Measurements from ENCODE around the gene PMP22. TPM values are rescaled to one million over a fixed set of nuclear protein-coding genes. Genes with fewer than 3 reads are reported as not detected.

The PMP22 gene
- polyA plus RNA-seq, 4 donors = 62.0 to 89.4 (median 78.8) TPM

DNA sequence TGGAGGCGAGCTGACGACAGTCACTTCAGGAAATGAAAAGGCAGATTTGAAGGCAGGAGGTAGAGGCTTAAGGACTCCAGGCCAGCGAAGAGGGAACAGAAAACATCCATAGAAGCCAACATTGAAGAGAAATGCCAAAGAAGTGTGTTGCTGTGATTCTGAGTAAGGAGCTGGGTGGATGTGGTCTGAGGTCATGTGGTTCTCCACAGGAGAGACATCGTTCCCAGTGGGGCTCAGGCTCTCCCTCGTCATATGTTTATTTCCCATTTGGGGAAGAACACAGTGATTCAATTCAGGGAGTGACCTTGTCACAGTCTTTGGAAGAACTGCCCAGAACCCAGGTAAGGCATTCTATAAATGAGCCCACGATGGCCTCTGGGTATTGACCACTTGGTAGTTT is 6.6 kb upstream of the PMP22 start:
- Histone ChIP-seq H3K27ac (ENCODE audit: low read depth in 1 of 3, low read length in 2 of 3) (no peak overlapping the region), H3K27me3 (ENCODE audit: control insufficient read depth in 3 of 3, insufficient read depth in 3 of 3, low read length in 3 of 3) (no peaks in the 10 kb centered on the region), H3K4me3 (ENCODE audit: low read depth in 1 of 3, low read length in 3 of 3) (no peak overlapping the region), H3K36me3 (ENCODE audit: control insufficient read depth in 3 of 3, insufficient read depth in 2 of 3, low read depth in 1 of 3, low read length in 3 of 3) (no peaks in the 10 kb centered on the region), H3K4me1 (ENCODE audit: control insufficient read depth in 3 of 3, insufficient read depth in 2 of 3, low read depth in 1 of 3, low read length in 2 of 3) (no peaks in the 10 kb centered on the region), H3K9me3 (ENCODE audit: control insufficient read depth in 2 of 2, insufficient read depth in 1 of 2, low read depth in 1 of 2, low read length in 1 of 2) (peaks cover 0 to 4% of the 10 kb centered on the region in 2 donors)
- 85 to 90% (median 86%) methylated on average over 6 of the region's 6 CpGs for WGBS, 3 donors
- FAIRE-seq (no peak), DNase-seq (no peak)

DNA sequence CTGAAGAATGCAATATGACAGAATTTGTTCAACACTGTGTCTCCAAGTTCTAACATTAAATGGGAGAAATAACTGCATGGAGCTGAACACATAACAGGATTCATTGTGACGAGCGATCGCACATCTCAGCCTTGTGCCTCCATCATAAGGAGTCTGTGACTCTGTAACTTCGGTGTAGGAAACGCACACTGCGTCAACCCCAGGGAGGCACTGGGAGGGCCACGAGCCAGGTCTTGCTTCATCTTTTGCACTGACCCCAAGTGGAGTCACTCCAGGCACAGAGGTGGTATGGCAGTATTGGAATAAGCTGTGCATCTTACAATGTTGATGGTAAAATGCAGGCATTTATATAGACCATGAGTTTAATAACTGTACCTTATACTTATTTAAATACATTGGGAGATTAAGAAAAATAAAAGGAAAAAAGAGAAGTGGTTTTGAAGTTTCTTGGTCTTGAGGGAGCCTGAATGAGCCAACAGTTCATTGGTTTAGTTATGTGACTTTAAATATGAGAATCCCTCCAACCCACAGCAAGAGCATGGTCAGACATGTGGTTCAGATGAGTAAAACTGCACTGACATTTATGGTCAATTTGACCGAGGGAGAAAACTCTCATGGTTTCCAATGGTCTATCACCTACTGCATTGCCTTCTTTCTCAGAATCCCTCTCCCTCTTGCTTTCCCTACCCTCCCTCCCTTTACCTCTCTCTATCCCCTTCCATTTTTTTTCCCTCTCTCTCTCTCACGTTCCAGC is 5.7 kb upstream of the PMP22 start:
- Histone ChIP-seq H3K36me3 (ENCODE audit: control insufficient read depth in 3 of 3, insufficient read depth in 2 of 3, low read depth in 1 of 3, low read length in 3 of 3) (no peaks in the 10 kb centered on the region), H3K4me3 (ENCODE audit: low read depth in 1 of 3, low read length in 3 of 3) (no peak overlapping the region), H3K27me3 (ENCODE audit: control insufficient read depth in 3 of 3, insufficient read depth in 3 of 3, low read length in 3 of 3) (no peaks in the 10 kb centered on the region), H3K9me3 (ENCODE audit: control insufficient read depth in 2 of 2, insufficient read depth in 1 of 2, low read depth in 1 of 2, low read length in 1 of 2) (peaks cover 0 to 4% of the 10 kb centered on the region in 2 donors), H3K27ac (ENCODE audit: low read depth in 1 of 3, low read length in 2 of 3) (no peak overlapping the region), H3K4me1 (ENCODE audit: control insufficient read depth in 3 of 3, insufficient read depth in 2 of 3, low read depth in 1 of 3, low read length in 2 of 3) (no peaks in the 10 kb centered on the region)
- DNase-seq (no peak), FAIRE-seq (no peak)
- WGBS, 3 donors = 91 to 94% (median 91%) methylated on average over 9 of the region's 9 CpGs

DNA sequence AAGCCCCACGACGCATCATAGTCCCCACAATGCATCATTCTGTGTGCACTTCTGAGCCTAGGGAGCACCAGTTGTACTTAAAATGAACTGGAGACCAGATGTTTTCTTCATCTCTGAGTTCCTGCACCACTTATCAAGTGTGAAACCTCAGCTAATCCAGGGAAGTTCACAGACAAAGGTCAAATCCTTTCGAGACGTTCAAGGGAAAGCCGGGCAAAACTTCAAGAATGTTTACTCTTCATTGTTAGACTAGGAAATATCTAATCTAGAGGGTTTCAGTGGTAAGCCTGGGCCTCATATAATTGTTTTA is 4.6 kb upstream of the PMP22 start:
- WGBS, 3 donors = 44 to 55% (median 46%) methylated on average over 5 of the region's 5 CpGs
- peaks cover 0 to under 1% (median 0%) of the 10 kb centered on the region in 3 donors for H3K4me1 ChIP-seq (ENCODE audit: control insufficient read depth in 3 of 3, insufficient read depth in 2 of 3, low read depth in 1 of 3, low read length in 2 of 3)

DNA sequence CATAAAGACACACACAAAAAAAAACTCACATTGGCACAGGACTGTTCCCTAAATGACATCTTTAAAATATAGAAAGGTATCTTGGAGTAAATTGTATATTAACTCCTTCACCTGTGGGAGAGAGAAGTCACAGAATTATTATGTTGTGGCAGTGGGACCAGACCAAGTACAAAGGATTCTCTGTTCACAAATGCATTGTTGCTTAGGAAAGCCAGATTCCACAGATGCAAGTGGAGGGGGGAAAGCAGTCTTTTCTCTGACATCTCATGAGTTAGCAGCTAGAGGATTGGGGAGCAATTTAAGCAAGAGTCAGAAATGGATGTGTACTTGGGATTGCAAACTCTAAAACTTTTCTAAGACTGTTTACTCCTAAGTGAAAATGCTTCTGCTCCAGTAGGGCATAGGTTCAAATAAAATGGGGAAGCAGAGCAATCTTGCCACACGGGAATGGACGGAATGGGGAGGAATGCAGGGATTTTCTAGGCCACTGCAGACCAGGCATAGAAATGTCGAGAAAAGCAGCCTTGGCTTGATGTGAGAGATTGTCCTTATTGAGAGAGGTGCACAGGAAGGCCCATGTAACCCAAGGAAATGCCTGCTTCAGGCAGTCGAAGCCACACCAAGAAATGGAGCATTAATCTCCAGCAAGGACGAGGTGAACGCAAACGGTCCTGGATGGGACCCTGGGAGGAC is 4.1 kb upstream of the PMP22 start:
- no peak for DNase-seq
- H3K9me3 ChIP-seq (ENCODE audit: control insufficient read depth in 2 of 2, insufficient read depth in 1 of 2, low read depth in 1 of 2, low read length in 1 of 2) = no peaks in the 10 kb centered on the region
- no peak for FAIRE-seq
- no peaks in the 10 kb centered on the region for H3K27me3 ChIP-seq (ENCODE audit: control insufficient read depth in 3 of 3, insufficient read depth in 3 of 3, low read length in 3 of 3)
- no peak overlapping the region for H3K4me3 ChIP-seq (ENCODE audit: low read depth in 1 of 3, low read length in 3 of 3)
- no peaks in the 10 kb centered on the region for H3K36me3 ChIP-seq (ENCODE audit: control insufficient read depth in 3 of 3, insufficient read depth in 2 of 3, low read depth in 1 of 3, low read length in 3 of 3)
- H3K27ac ChIP-seq (ENCODE audit: low read depth in 1 of 3, low read length in 2 of 3) = no peak overlapping the region
- WGBS, 3 donors = 60 to 81% (median 72%) methylated on average over 7 of the region's 7 CpGs
- peaks cover 0 to 3% (median 2%) of the 10 kb centered on the region in 3 donors for H3K4me1 ChIP-seq (ENCODE audit: control insufficient read depth in 3 of 3, insufficient read depth in 2 of 3, low read depth in 1 of 3, low read length in 2 of 3)

More for the DNA sequence above, 4.6 kb upstream of the PMP22 start:
- Histone ChIP-seq H3K9me3 (ENCODE audit: control insufficient read depth in 2 of 2, insufficient read depth in 1 of 2, low read depth in 1 of 2, low read length in 1 of 2) (peaks cover 0 to 2% of the 10 kb centered on the region in 2 donors), H3K36me3 (ENCODE audit: control insufficient read depth in 3 of 3, insufficient read depth in 2 of 3, low read depth in 1 of 3, low read length in 3 of 3) (no peaks in the 10 kb centered on the region), H3K4me3 (ENCODE audit: low read depth in 1 of 3, low read length in 3 of 3) (no peak overlapping the region), H3K27ac (ENCODE audit: low read depth in 1 of 3, low read length in 2 of 3) (no peak overlapping the region), H3K27me3 (ENCODE audit: control insufficient read depth in 3 of 3, insufficient read depth in 3 of 3, low read length in 3 of 3) (no peaks in the 10 kb centered on the region)
- DNase-seq (no peak), FAIRE-seq (no peak)

DNA sequence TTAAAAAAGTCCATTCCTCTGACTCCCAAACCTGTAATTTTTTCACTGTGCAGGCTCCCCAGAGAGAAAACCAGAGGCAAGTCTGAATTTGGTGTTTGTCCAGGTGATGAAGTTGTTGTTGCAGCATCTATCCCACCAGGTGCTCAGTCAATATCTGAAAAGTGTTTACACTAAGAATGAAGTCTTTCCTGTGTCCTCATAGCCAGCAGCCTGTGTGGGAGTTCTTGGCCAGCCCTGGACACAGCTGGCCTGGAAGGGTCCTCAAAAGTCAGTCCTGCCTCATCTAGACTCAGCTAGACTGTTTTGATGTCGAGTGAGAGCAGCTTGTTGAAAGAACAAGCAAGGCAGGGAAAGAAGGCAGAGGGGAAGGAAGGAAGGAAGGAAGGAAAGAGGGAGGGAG is 3.3 kb upstream of the PMP22 start:
- H3K36me3 ChIP-seq (ENCODE audit: control insufficient read depth in 3 of 3, insufficient read depth in 2 of 3, low read depth in 1 of 3, low read length in 3 of 3) = no peaks in the 10 kb centered on the region
- no peaks in the 10 kb centered on the region for H3K9me3 ChIP-seq (ENCODE audit: control insufficient read depth in 2 of 2, insufficient read depth in 1 of 2, low read depth in 1 of 2, low read length in 1 of 2)
- FAIRE-seq (no peak), DNase-seq (no peak)
- no peak overlapping the region for H3K4me3 ChIP-seq (ENCODE audit: low read depth in 1 of 3, low read length in 3 of 3)
- no peaks in the 10 kb centered on the region for H3K27me3 ChIP-seq (ENCODE audit: control insufficient read depth in 3 of 3, insufficient read depth in 3 of 3, low read length in 3 of 3)
- no peak overlapping the region for H3K27ac ChIP-seq (ENCODE audit: low read depth in 1 of 3, low read length in 2 of 3)
- WGBS, 3 donors = 46 to 67% (median 58%) methylated on average over 1 of the region's 1 CpG
- H3K4me1 ChIP-seq (ENCODE audit: control insufficient read depth in 3 of 3, insufficient read depth in 2 of 3, low read depth in 1 of 3, low read length in 2 of 3) = peaks cover 0 to 7% (median 2%) of the 10 kb centered on the region in 3 donors

DNA sequence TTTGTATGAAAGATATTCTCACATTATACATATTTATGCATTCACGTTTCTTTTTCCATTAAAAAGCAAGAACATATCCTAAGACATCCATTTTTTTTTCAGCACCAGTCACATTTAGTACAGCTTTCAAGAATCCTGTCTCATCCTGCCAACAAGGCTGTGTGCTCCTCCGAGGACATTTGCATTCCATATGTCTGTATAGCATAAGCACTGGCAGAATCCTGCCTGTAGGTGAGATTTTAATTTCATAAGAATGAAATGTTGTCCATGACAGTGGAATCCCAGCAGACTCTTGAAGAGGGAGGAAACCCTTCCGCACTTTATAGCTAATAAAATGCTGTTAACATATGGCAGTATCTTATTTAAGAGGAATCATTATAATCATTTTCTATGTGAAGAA is 2.9 kb upstream of the PMP22 start:
- peaks cover 0 to 12% (median 2%) of the 10 kb centered on the region in 3 donors for H3K4me1 ChIP-seq (ENCODE audit: control insufficient read depth in 3 of 3, insufficient read depth in 2 of 3, low read depth in 1 of 3, low read length in 2 of 3)
- H3K27me3 ChIP-seq (ENCODE audit: control insufficient read depth in 3 of 3, insufficient read depth in 3 of 3, low read length in 3 of 3) = peaks cover 0 to 3% (median 0%) of the 10 kb centered on the region in 3 donors
- H3K36me3 ChIP-seq (ENCODE audit: control insufficient read depth in 3 of 3, insufficient read depth in 2 of 3, low read depth in 1 of 3, low read length in 3 of 3) = no peaks in the 10 kb centered on the region
- no peak overlapping the region for H3K27ac ChIP-seq (ENCODE audit: low read depth in 1 of 3, low read length in 2 of 3)
- no peak overlapping the region for H3K4me3 ChIP-seq (ENCODE audit: low read depth in 1 of 3, low read length in 3 of 3)
- DNase-seq (no peak), FAIRE-seq (no peak)
- 72 to 85% (median 81%) methylated on average over 3 of the region's 3 CpGs for WGBS, 3 donors
- H3K9me3 ChIP-seq (ENCODE audit: control insufficient read depth in 2 of 2, insufficient read depth in 1 of 2, low read depth in 1 of 2, low read length in 1 of 2) = no peaks in the 10 kb centered on the region

DNA sequence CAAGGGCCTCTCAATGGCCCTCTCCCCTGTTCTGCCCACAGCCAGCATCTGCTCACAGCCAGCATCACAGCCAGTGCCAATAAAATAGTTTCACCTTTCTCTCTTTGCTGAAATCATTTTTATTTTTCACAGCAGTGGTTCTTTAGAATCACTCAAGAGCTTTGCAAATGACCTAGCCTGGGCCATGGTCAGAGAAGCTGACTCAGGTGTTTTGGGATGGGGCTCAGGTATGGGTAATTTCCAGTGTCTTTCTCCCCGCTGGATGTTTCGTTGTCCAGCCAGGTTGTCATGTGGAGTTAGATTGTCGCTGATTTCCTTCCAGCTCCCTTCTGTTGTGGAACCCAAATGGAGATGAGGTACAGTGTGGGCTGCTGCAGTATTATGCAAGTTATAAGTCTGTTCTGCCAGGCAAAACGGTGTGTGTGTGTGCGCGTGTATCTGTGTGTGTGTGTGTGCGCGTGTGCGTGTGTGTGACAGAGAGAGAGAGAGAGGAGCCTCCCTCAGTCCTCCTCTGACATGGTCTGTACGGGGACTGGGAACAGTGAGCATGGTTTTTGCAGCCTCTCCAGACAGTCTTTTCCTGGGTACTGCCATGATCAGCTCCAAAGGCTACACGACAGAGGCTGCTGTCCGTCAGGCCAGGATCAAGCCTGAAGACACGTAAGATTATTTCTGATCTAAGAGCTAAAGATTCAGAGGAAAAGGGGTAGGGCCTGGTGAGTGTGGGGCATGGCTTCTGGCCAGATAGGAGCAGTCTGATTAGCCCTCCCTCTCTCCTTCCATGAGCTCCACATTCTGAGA is 1.4 kb upstream of the PMP22 start:
- Histone ChIP-seq H3K27me3 (ENCODE audit: control insufficient read depth in 3 of 3, insufficient read depth in 3 of 3, low read length in 3 of 3) (peaks cover 0 to 18% (median 4%) of the 10 kb centered on the region in 3 donors), H3K4me1 (ENCODE audit: control insufficient read depth in 3 of 3, insufficient read depth in 2 of 3, low read depth in 1 of 3, low read length in 2 of 3) (peaks cover 0 to 22% (median 2%) of the 10 kb centered on the region in 3 donors), H3K4me3 (ENCODE audit: low read depth in 1 of 3, low read length in 3 of 3) (no peak overlapping the region), H3K36me3 (ENCODE audit: control insufficient read depth in 3 of 3, insufficient read depth in 2 of 3, low read depth in 1 of 3, low read length in 3 of 3) (no peaks in the 10 kb centered on the region), H3K9me3 (ENCODE audit: control insufficient read depth in 2 of 2, insufficient read depth in 1 of 2, low read depth in 1 of 2, low read length in 1 of 2) (no peaks in the 10 kb centered on the region), H3K27ac (ENCODE audit: low read depth in 1 of 3, low read length in 2 of 3) (no peak overlapping the region)
- DNase-seq (no peak), FAIRE-seq (no peak)
- 91 to 92% (median 91%) methylated on average over 13 of the region's 13 CpGs for WGBS, 3 donors

DNA sequence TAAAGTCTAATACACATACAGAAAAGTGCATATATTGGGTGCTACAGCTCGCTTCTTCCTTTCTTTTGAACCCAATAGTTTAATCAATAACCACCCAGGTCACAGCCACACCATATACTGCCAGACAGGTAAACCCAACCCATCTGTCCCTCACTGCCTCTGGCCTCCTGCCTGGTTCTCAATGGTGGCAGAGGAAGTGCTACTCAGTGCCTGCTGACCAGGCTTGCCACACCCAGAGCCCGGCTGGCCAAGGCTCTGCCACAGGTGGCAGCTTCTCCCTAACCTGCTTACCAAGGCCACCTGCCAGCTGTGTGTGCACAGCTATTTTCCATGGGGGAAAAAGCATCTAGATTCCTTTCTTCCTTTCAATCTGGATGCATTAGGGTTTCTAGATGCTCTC is 584 bp downstream of the PMP22 start:
- peaks cover 0 to 28% (median 2%) of the 10 kb centered on the region in 3 donors for H3K4me1 ChIP-seq (ENCODE audit: control insufficient read depth in 3 of 3, insufficient read depth in 2 of 3, low read depth in 1 of 3, low read length in 2 of 3)
- WGBS, 3 donors = 9 to 40% (median 27%) methylated on average over 2 of the region's 2 CpGs
- H3K4me3 ChIP-seq (ENCODE audit: low read depth in 1 of 3, low read length in 3 of 3) = peak overlapping the region in 1 of 3 donors; percentile 29
- DNase-seq (peak; percentile 32 to 88), FAIRE-seq (no peak)
- H3K27ac ChIP-seq (ENCODE audit: low read depth in 1 of 3, low read length in 2 of 3) = peak overlapping the region in 1 of 3 donors; percentile 62
- H3K9me3 ChIP-seq (ENCODE audit: control insufficient read depth in 2 of 2, insufficient read depth in 1 of 2, low read depth in 1 of 2, low read length in 1 of 2) = no peaks in the 10 kb centered on the region
- no peaks in the 10 kb centered on the region for H3K36me3 ChIP-seq (ENCODE audit: control insufficient read depth in 3 of 3, insufficient read depth in 2 of 3, low read depth in 1 of 3, low read length in 3 of 3)
- H3K27me3 ChIP-seq (ENCODE audit: control insufficient read depth in 3 of 3, insufficient read depth in 3 of 3, low read length in 3 of 3) = peaks cover 0 to 18% (median 4%) of the 10 kb centered on the region in 3 donors

Measured in small intestine (tissue), 7 donors.